ENCODE data around the gene AAMDC. TPM values are rescaled to one million over a fixed set of nuclear protein-coding genes. Genes with fewer than 3 reads are reported as not detected.
"Not testable (repeated sequence)": the region's sequence is repeated elsewhere in the genome, so short reads cannot be mapped to it uniquely, and the experiment has no call there.

The AAMDC gene
- total and polyA plus RNA-seq, 10 of the 15 experiments (the other 5 are each of a cell fraction or from before 2014, with no cell fraction given), result 3.7 to 38.3 (median 11.2) TPM

DNA sequence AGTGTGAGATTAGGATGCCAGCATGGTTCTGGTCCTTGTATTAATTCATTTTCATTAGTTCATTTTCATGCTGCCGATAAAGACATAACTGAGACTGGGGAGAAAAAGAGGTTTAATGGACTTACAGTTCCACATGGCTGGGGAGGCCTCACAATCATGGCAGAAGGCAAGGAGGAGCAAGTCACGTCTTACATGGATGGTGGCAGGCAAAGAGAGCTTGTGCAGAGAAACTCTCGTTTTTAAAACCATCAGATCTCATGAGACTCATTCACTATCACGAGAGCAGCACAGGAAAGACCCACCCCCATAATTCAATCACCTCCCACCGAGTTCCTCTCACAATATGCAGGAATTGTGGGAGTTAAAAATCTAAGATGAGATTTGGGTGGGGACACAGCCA lies 22.8 kb downstream of the AAMDC start:
- H3K27ac ChIP-seq (ENCODE audit: control insufficient read depth, insufficient read depth); H3K4me3 ChIP-seq; H3K4me1 ChIP-seq (ENCODE audit: control insufficient read depth, insufficient read depth, low read length); H2AFZ ChIP-seq (ENCODE audit: control insufficient read depth, low read depth, low read length); RAD21 ChIA-PET (ENCODE audit: unreplicated experiment); BruUV-seq (replicated peaks); H3K4me2 ChIP-seq (ENCODE audit: control insufficient read depth, insufficient read depth); CTCF ChIA-PET; FAIRE-seq; in situ Hi-C loops (cut with MboI); POLR2A ChIA-PET; ATAC-seq; H3K9me3 ChIP-seq (replicated peaks; ENCODE audit: control insufficient read depth, insufficient read depth, low read length); H3K27me3 ChIP-seq (replicated peaks in 1 of 2; ENCODE audit: control insufficient read depth in 2 of 2, insufficient read depth in 2 of 2, low read length in 1 of 2); H3K79me2 ChIP-seq (ENCODE audit: control insufficient read depth, insufficient read depth, low read length); DNase-seq (ENCODE audit: low read depth, low spot score); H4K20me1 ChIP-seq (ENCODE audit: control insufficient read depth, insufficient read depth); H3K36me3 ChIP-seq (ENCODE audit: control insufficient read depth in 2 of 2, insufficient read depth in 2 of 2, low read length in 1 of 2); intact Hi-C loops (cut with micrococcal nuclease; ENCODE audit: unreplicated experiment); SMC1A ChIA-PET (ENCODE audit: uncharacterized antibody, unreplicated experiment); H3K9ac ChIP-seq (ENCODE audit: control insufficient read depth, insufficient read depth, low read length): not testable (repeated sequence)
- 34% methylated on average over 3 of the region's 5 CpGs for WGBS (ENCODE audit: insufficient coverage, insufficient replicate concordance, low lambda C conversion rate, missing lambda C conversion rate)

DNA sequence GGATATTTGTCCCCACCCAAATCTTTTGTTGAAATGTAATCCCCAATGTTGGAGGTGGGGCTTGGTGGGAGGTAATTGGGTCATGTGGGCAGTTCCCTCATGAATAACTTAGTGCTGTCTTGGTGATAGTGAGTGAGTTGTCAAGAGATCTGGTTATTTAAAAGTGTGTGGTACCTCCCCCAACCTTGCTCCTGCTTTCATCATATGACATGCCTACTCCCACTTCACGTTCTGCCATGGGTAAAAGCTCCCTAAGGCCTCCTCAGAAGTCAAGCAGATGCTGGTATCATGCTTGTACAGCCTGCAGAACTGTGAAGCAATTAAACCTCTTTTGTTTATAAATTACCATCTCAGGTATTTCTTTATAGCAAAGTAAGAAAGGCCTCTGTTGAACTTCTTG lies 30.6 kb downstream of the AAMDC start:
- Histone ChIP-seq H3K4me2 (ENCODE audit: control insufficient read depth, insufficient read depth) (no peak overlapping the region), H3K36me3 (ENCODE audit: control insufficient read depth in 2 of 2, insufficient read depth in 2 of 2, low read length in 1 of 2) (no peaks in the 10 kb centered on the region; a peak in 1 of 4 replicates), H3K79me2 (ENCODE audit: control insufficient read depth, insufficient read depth, low read length) (no peaks in the 10 kb centered on the region), H3K9me3 (replicated peaks; ENCODE audit: control insufficient read depth, insufficient read depth, low read length) (peaks cover 9% of the 10 kb centered on the region; the same call in 1 of the 3 replicates), H3K27me3 (replicated peaks in 1 of 2; ENCODE audit: control insufficient read depth in 2 of 2, insufficient read depth in 2 of 2, low read length in 1 of 2) (no peaks in the 10 kb centered on the region), H3K4me3 (no peak overlapping the region), H3K9ac (ENCODE audit: control insufficient read depth, insufficient read depth, low read length) (no peak overlapping the region), H2AFZ (ENCODE audit: control insufficient read depth, low read depth, low read length) (no peak overlapping the region), H4K20me1 (ENCODE audit: control insufficient read depth, insufficient read depth) (no peaks in the 10 kb centered on the region), H3K27ac (ENCODE audit: control insufficient read depth, insufficient read depth) (no peak overlapping the region), H3K4me1 (ENCODE audit: control insufficient read depth, insufficient read depth, low read length) (no peaks in the 10 kb centered on the region)
- FAIRE-seq (no peak), ATAC-seq (no peak), DNase-seq (ENCODE audit: low read depth, low spot score) (no peak)
- 15% methylated on average over 1 of the region's 1 CpG for WGBS (ENCODE audit: insufficient coverage, insufficient replicate concordance, low lambda C conversion rate, missing lambda C conversion rate)
- RAD21 ChIA-PET (ENCODE audit: unreplicated experiment), result no interaction called here
- CTCF ChIA-PET, result no interaction called here
- SMC1A ChIA-PET (ENCODE audit: uncharacterized antibody, unreplicated experiment), result no interaction called here
- no TSS peak for BruUV-seq (replicated peaks)
- POLR2A ChIA-PET, result no interaction called here
- in situ Hi-C loops (cut with MboI) (no loop called here), intact Hi-C loops (cut with micrococcal nuclease; ENCODE audit: unreplicated experiment) (no loop called here)
- TF ChIP-seq, protein P1, sequence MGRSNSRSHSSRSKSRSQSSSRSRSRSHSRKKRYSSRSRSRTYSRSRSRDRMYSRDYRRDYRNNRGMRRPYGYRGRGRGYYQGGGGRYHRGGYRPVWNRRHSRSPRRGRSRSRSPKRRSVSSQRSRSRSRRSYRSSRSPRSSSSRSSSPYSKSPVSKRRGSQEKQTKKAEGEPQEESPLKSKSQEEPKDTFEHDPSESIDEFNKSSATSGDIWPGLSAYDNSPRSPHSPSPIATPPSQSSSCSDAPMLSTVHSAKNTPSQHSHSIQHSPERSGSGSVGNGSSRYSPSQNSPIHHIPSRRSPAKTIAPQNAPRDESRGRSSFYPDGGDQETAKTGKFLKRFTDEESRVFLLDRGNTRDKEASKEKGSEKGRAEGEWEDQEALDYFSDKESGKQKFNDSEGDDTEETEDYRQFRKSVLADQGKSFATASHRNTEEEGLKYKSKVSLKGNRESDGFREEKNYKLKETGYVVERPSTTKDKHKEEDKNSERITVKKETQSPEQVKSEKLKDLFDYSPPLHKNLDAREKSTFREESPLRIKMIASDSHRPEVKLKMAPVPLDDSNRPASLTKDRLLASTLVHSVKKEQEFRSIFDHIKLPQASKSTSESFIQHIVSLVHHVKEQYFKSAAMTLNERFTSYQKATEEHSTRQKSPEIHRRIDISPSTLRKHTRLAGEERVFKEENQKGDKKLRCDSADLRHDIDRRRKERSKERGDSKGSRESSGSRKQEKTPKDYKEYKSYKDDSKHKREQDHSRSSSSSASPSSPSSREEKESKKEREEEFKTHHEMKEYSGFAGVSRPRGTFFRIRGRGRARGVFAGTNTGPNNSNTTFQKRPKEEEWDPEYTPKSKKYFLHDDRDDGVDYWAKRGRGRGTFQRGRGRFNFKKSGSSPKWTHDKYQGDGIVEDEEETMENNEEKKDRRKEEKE (IDR thresholded peaks at IDR 0.05), result no peak
- TF ChIP-seq TAF1 (IDR thresholded peaks at IDR 0.05; ENCODE audit: borderline replicate concordance, low read depth, low read length) (no peak), HDAC2 (IDR thresholded peaks at IDR 0.05) (no peak)
- TF ChIP-seq, protein P2, sequence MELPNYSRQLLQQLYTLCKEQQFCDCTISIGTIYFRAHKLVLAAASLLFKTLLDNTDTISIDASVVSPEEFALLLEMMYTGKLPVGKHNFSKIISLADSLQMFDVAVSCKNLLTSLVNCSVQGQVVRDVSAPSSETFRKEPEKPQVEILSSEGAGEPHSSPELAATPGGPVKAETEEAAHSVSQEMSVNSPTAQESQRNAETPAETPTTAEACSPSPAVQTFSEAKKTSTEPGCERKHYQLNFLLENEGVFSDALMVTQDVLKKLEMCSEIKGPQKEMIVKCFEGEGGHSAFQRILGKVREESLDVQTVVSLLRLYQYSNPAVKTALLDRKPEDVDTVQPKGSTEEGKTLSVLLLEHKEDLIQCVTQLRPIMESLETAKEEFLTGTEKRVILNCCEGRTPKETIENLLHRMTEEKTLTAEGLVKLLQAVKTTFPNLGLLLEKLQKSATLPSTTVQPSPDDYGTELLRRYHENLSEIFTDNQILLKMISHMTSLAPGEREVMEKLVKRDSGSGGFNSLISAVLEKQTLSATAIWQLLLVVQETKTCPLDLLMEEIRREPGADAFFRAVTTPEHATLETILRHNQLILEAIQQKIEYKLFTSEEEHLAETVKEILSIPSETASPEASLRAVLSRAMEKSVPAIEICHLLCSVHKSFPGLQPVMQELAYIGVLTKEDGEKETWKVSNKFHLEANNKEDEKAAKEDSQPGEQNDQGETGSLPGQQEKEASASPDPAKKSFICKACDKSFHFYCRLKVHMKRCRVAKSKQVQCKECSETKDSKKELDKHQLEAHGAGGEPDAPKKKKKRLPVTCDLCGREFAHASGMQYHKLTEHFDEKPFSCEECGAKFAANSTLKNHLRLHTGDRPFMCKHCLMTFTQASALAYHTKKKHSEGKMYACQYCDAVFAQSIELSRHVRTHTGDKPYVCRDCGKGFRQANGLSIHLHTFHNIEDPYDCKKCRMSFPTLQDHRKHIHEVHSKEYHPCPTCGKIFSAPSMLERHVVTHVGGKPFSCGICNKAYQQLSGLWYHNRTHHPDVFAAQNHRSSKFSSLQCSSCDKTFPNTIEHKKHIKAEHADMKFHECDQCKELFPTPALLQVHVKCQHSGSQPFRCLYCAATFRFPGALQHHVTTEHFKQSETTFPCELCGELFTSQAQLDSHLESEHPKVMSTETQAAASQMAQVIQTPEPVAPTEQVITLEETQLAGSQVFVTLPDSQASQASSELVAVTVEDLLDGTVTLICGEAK (IDR thresholded peaks at IDR 0.05; ENCODE audit: borderline replicate concordance), result no peak
- TF ChIP-seq, protein P3, sequence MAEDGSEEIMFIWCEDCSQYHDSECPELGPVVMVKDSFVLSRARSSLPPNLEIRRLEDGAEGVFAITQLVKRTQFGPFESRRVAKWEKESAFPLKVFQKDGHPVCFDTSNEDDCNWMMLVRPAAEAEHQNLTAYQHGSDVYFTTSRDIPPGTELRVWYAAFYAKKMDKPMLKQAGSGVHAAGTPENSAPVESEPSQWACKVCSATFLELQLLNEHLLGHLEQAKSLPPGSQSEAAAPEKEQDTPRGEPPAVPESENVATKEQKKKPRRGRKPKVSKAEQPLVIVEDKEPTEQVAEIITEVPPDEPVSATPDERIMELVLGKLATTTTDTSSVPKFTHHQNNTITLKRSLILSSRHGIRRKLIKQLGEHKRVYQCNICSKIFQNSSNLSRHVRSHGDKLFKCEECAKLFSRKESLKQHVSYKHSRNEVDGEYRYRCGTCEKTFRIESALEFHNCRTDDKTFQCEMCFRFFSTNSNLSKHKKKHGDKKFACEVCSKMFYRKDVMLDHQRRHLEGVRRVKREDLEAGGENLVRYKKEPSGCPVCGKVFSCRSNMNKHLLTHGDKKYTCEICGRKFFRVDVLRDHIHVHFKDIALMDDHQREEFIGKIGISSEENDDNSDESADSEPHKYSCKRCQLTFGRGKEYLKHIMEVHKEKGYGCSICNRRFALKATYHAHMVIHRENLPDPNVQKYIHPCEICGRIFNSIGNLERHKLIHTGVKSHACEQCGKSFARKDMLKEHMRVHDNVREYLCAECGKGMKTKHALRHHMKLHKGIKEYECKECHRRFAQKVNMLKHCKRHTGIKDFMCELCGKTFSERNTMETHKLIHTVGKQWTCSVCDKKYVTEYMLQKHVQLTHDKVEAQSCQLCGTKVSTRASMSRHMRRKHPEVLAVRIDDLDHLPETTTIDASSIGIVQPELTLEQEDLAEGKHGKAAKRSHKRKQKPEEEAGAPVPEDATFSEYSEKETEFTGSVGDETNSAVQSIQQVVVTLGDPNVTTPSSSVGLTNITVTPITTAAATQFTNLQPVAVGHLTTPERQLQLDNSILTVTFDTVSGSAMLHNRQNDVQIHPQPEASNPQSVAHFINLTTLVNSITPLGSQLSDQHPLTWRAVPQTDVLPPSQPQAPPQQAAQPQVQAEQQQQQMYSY (CRISPR knock-in tag; IDR thresholded peaks at IDR 0.05), result no peak
